Cardiac fibroblast (primary cell): ENCODE data around the gene IQGAP2.

Experiments used
- DNase-seq, 2 donors: peaks; one replicate each; pipeline versions ENCODE4 v3.0.0 to v3.0.0-alpha.2; 2010; ENCODE audit warnings: low read depth in 2 of 2
- H3K4me3 ChIP-seq, 2 donors: replicated peaks in 1 of 2; 1 replicate in 1 of 2; 2 replicates in 1 of 2; pipeline ENCODE4 v1.5.1; 2011; ENCODE audit warnings: low read depth in 2 of 2, low read length in 2 of 2, mild to moderate bottlenecking in 2 of 2, moderate library complexity in 1 of 2
- TF ChIP-seq, protein P1 (sequence below): IDR thresholded peaks from one replicate; pipeline ENCODE4 v1.5.1; 2011; ENCODE audit warnings: low read depth, mild to moderate bottlenecking, low read length, inconsistent platforms

The IQGAP2 gene

DNA sequence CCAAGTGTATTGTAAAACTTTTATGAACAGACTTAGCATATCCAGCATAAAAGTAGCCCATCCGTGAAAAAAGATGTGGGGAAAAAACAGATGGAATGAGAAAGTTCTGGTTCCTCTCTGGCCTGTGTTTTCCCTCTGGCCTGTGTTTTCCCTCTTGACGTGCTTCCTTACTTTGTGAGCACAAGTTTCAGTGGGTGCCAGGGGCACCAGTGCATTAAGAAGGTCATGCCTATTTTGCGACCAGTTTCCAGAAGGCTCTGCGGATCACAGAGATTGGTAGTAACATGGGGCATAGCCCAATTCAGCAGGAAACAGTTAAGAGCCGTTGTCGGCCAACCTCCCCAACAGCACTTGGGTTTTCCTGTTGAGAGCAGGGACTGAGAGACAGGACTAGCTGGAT is 43.7 kb downstream of the IQGAP2 start:
- no peak overlapping the region for H3K4me3 ChIP-seq
- TF ChIP-seq, protein P1, sequence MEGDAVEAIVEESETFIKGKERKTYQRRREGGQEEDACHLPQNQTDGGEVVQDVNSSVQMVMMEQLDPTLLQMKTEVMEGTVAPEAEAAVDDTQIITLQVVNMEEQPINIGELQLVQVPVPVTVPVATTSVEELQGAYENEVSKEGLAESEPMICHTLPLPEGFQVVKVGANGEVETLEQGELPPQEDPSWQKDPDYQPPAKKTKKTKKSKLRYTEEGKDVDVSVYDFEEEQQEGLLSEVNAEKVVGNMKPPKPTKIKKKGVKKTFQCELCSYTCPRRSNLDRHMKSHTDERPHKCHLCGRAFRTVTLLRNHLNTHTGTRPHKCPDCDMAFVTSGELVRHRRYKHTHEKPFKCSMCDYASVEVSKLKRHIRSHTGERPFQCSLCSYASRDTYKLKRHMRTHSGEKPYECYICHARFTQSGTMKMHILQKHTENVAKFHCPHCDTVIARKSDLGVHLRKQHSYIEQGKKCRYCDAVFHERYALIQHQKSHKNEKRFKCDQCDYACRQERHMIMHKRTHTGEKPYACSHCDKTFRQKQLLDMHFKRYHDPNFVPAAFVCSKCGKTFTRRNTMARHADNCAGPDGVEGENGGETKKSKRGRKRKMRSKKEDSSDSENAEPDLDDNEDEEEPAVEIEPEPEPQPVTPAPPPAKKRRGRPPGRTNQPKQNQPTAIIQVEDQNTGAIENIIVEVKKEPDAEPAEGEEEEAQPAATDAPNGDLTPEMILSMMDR = no peak
- no peak for DNase-seq

DNA sequence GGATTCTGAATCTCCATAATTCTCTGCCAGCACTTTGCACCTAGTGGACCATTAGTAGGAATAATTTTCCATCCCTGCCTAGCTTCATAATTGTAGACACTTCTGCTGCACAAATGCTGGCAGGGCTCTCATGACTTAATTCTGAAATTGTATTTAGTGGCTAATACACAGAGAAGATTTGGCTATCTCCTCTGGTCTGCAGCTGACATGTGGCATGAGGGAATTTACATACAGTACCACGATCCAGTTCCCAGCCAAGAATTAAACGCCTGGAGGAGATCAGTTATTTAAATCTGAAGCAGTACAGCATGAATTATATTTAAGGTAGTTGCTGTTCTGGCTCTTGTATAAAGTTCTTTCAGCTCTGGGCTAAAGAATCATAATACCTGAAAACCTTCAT is 46.5 kb downstream of the IQGAP2 start:
- H3K4me3 ChIP-seq = no peak overlapping the region
- no peak for DNase-seq
- TF ChIP-seq, protein P1 = no peak

DNA sequence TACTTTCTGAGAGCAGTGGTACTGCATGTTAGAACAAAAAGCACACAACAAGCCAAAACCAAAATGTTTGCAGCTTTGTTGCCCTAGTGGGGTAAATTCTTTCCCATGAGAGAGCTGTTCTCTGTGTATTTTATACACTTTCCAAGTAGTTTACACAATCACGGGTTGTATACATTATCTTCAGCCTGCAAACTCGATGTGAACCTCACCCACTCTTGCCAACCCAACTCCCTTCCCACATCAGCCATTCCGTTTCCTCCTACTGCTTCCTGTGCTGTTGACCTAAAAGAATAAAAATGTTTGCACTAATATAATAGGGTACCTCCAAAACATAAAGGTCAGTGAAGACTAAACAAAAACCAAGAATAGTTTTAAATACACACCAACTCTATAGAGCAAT is 47.0 kb downstream of the IQGAP2 start:
- TF ChIP-seq, protein P1 = no peak
- no peak overlapping the region for H3K4me3 ChIP-seq
- no peak for DNase-seq

DNA sequence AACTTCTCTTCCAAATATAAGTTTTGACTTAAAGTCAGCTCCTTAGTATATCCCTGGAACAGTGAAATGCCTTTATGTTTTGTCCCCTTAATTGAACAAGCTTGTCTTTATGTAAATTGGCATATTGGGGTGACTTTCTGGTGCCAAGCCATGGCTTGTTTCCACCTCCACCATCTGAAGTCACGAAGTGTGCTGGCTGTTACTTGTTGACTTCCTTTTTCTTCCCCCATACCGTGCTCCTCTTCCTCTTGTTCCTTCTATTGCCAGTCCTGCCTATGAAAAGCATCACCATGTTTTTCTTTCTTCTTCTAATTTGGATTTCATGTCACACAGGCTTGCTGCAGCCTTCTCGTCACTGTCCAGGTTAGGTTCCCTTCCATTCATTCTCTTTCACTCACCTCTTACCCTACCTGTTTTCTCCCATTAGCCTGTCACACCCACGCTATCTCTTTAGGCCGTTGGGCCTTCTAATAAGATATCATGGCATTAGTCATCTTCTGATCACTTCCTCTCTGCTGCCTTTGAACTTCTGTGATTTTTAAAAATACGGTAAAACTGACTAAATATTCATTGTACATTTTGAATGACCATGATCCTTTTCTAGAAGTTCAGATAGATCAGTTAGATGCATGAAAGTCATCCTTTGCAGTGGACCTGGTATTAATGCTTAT is 48.1 kb downstream of the IQGAP2 start:
- H3K4me3 ChIP-seq = no peak overlapping the region
- no peak for DNase-seq

DNA sequence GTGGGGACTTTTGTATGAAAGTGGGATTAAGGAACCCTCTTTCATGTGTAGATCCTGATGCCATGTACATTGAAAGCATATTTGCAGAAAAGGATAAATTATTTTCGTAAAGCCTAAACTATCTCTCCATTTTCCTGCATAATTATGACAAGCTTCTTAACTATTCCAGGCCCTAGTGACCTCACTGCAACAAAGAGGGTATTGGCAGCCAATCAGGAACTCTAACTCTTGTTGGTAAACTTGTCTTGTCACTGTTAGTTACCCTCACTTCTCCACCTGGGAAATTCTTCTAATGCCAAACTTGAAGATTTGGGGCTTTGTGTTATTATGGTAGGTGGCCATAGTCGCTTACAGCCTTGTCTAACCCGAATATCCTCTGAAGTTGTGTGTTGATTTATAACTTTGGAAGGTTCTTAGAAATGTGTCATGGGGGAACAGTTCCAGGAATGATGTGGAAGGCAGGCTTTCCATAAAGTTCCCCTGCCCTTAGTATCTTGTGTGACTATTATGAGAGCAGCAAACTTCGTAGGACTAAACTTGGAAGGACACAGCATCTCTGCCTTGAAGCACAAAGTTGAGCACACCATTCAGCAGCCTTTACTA is 52.5 kb downstream of the IQGAP2 start:
- no peak for DNase-seq
- TF ChIP-seq, protein P1 = no peak
- H3K4me3 ChIP-seq = no peak overlapping the region

More for the DNA sequence above, 48.1 kb downstream of the IQGAP2 start:
- TF ChIP-seq, protein P1 = no peak

DNA sequence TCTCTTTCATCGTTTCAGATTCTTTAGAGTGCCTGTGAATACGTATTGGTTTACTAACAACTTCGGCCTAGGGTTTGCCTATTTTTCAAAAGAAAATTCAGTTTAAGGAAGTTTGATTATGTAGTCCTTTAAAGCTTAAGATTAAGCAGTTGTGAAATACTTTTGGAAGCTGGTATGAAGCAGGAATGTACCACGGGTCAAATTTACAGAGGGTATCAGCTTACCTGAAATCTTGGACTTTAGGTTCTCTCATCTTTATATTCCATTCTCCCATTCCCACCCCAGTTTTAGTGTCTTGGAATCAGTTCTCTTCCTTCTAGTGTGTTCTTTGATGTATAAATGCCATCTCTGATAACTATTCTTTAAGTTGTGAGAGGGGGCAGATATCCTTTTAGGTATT is 53.2 kb downstream of the IQGAP2 start:
- no peak overlapping the region for H3K4me3 ChIP-seq
- no peak for DNase-seq
- TF ChIP-seq, protein P1 = no peak
